GM23248 (cell line): Measurements from ENCODE around the gene GSTM1. TPM values are rescaled to one million over a fixed set of nuclear protein-coding genes. Genes with fewer than 3 reads are reported as not detected.
A peak's percentile ranks its signal among the peaks of the same experiment; 100 is the strongest.

Experiments used
- DNase-seq: peaks from one replicate; pipeline ENCODE4 v3.0.0-alpha.2; 2015
- H2AFZ ChIP-seq: fragments of 200-600 bp; sonication (generic); 2 replicates; pipeline ENCODE4 v1.6.1; 2016; ENCODE audit warnings: antibody characterized with exemption
- H3F3A ChIP-seq: fragments of 200-600 bp; sonication (generic); 2 replicates; pipeline ENCODE4 v1.6.1; 2016; ENCODE audit warnings: mild to moderate bottlenecking, antibody characterized with exemption, mixed run types; ENCODE audit not compliant: insufficient read depth
- H3K27ac ChIP-seq: fragments of 200-600 bp; sonication (generic); 2 replicates; pipeline ENCODE4 v1.5.1; 2016; ENCODE audit warnings: mild to moderate bottlenecking
- H3K27me3 ChIP-seq: fragments of 200-600 bp; sonication (generic); replicated peaks from 2 replicates; pipeline ENCODE4 v1.6.1; 2016; ENCODE audit warnings: mild to moderate bottlenecking; ENCODE audit not compliant: insufficient read depth
- H3K36me3 ChIP-seq: fragments of 200-600 bp; sonication (generic); 2 replicates; pipeline ENCODE4 v1.6.1; 2016; ENCODE audit warnings: low read depth, mild to moderate bottlenecking
- H3K4me1 ChIP-seq: fragments of 200-600 bp; sonication (generic); 2 replicates; pipeline ENCODE4 v1.6.1; 2016; ENCODE audit warnings: mild to moderate bottlenecking; ENCODE audit not compliant: insufficient read depth
- H3K4me2 ChIP-seq: fragments of 200-600 bp; sonication (generic); one replicate; pipeline ENCODE4 v1.6.1; 2016; ENCODE audit warnings: mild to moderate bottlenecking; ENCODE audit not compliant: unreplicated experiment
- H3K4me3 ChIP-seq: fragments of 200-600 bp; sonication (generic); 2 replicates; pipeline ENCODE4 v1.5.1; 2016; ENCODE audit warnings: mild to moderate bottlenecking
- H3K79me2 ChIP-seq: fragments of 200-600 bp; sonication (generic); 2 replicates; pipeline ENCODE4 v1.6.1; 2016; ENCODE audit warnings: mild to moderate bottlenecking; ENCODE audit not compliant: insufficient read depth
- H3K9ac ChIP-seq: fragments of 200-600 bp; sonication (generic); 2 replicates; pipeline ENCODE4 v1.6.1; 2016; ENCODE audit warnings: mild to moderate bottlenecking
- H3K9me2 ChIP-seq: fragments of 200-600 bp; sonication (generic); 2 replicates; pipeline ENCODE4 v1.6.1; 2016; ENCODE audit warnings: mixed run types, mild to moderate bottlenecking, moderate library complexity; ENCODE audit not compliant: insufficient read depth
- H3K9me3 ChIP-seq: fragments of 200-600 bp; sonication (generic); one replicate; pipeline ENCODE4 v1.6.1; 2017; ENCODE audit warnings: low read depth
- H4K20me1 ChIP-seq: fragments of 200-600 bp; sonication (generic); 2 replicates; pipeline ENCODE4 v1.6.0; 2016; ENCODE audit not compliant: insufficient read depth
- EZH2 ChIP-seq: fragments of 200-600 bp; sonication (generic); IDR thresholded peaks from 2 replicates; pipeline ENCODE4 v1.6.1; 2018; ENCODE audit warnings: antibody characterized with exemption, mild to moderate bottlenecking; ENCODE audit not compliant: insufficient read depth, poor library complexity, severe bottlenecking
- EZH2phosphoT487 ChIP-seq: fragments of 200-600 bp; sonication (generic); IDR thresholded peaks from 2 replicates; pipeline ENCODE4 v1.6.1; 2018; ENCODE audit warnings: antibody characterized with exemption, moderate library complexity, mild to moderate bottlenecking, low read depth; ENCODE audit not compliant: insufficient read depth
- WGBS, 2 experiments: methylation state at CpG; one replicate each; pipeline ENCODE4 v1.1.6; 2015 to 2017; ENCODE audit warnings: low lambda C conversion rate in 2 of 2, low coverage in 1 of 2; ENCODE audit errors: missing lambda C conversion rate in 2 of 2; 5-methylcytosine and 5-hydroxymethylcytosine counted together
- in situ Hi-C: fragments of 300-500 bp; cut with MboI; formaldehyde crosslinking; loops from 2 replicates; pipeline ENCODE4 v1.15.0; 2020
- polyA plus RNA-seq: library from polyadenylated mRNA; unstranded; fragments of >200 nt; fragmentation: Nextera tagmentation; extraction: Ambion mirVana; gene quantifications from 2 replicates; pipeline ENCODE4 v1.2.1, GENCODE V29; 2016
- total RNA-seq: library from RNA; depleted of rRNA; stranded (reverse); fragments of >200 nt; shearing (Covaris generic); gene quantifications from 2 replicates; pipeline ENCODE4 v1.2.3, GENCODE V29; 2014; rRNA removed

GSTM1 gene
- total and polyA plus RNA-seq, 2 experiments from 2014 or later: not detected

DNA sequence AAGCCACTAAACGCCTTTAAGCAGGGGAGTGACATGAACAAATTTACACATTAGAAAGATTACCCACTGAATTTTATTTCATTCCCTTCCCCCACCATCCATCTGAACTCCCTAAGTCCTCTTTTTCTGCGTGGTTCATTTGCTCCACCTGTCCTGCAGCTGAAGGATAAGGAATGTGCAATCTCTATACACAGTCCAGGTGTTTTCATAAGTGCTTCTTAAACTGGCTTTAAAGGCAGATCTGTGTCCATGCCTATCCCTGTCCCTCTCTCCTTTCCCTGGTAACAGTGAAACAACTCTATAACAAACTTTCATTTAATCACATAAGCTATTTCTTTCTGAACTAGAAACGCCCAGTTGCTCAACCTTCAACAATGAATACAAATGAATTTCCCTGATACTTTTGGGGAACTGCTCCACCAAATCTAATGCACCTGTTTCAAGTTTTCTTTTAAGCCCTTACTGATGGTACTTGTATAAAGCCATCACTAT lies 44.8 kb downstream of the GSTM1 start:
- 46 to 55% methylated on average over 3 of the region's 3 CpGs for WGBS, 2 experiments
- in situ Hi-C loops: no loop called here
- H3K9ac ChIP-seq: no peak overlapping the region

GRCh38 chr1:109733236-109733870 lies 45.7 kb downstream of the GSTM1 start:
- TF ChIP-seq EZH2phosphoT487: no peak
- no peak for TF ChIP-seq EZH2
- H3F3A ChIP-seq: no peaks in the 10 kb centered on the region
- no peaks in the 10 kb centered on the region for H3K9me2 ChIP-seq
- no peak overlapping the region for H2AFZ ChIP-seq
- no peaks in the 10 kb centered on the region for H3K36me3 ChIP-seq
- no peaks in the 10 kb centered on the region for H3K27me3 ChIP-seq
- in situ Hi-C loops: no loop called here
- DNase-seq: no peak
- H3K79me2 ChIP-seq: no peaks in the 10 kb centered on the region
- no peak overlapping the region for H3K27ac ChIP-seq
- no peak overlapping the region for H3K4me3 ChIP-seq
- no peak overlapping the region for H3K4me2 ChIP-seq
- H3K4me1 ChIP-seq: no peaks in the 10 kb centered on the region
- H3K9ac ChIP-seq: no peak overlapping the region
- WGBS, 2 experiments: 88 to 91% methylated on average over 4 of the region's 4 CpGs
- no peaks in the 10 kb centered on the region for H4K20me1 ChIP-seq
- no peaks in the 10 kb centered on the region for H3K9me3 ChIP-seq

More for the DNA sequence above, 44.8 kb downstream of the GSTM1 start:
- Histone ChIP-seq H3K9me2 (no peaks in the 10 kb centered on the region), H3K27me3 (no peaks in the 10 kb centered on the region), H3K79me2 (no peaks in the 10 kb centered on the region), H4K20me1 (no peaks in the 10 kb centered on the region), H3K9me3 (no peaks in the 10 kb centered on the region), H3K4me1 (no peaks in the 10 kb centered on the region), H3K4me3 (no peak overlapping the region), H2AFZ (no peak overlapping the region), H3F3A (no peaks in the 10 kb centered on the region), H3K27ac (no peak overlapping the region), H3K4me2 (no peak overlapping the region), H3K36me3 (no peaks in the 10 kb centered on the region)
- DNase-seq: no peak
- TF ChIP-seq EZH2phosphoT487 (no peak), EZH2 (no peak)

- H3K9ac ChIP-seq: peak overlapping the region; percentile 73
- no peaks in the 10 kb centered on the region for H3K79me2 ChIP-seq
- DNase-seq: peak; percentile 84
- H3K4me3 ChIP-seq: peak overlapping the region; percentile 79
- no peaks in the 10 kb centered on the region for H3F3A ChIP-seq
- no peaks in the 10 kb centered on the region for H3K36me3 ChIP-seq
- H3K9me3 ChIP-seq: no peaks in the 10 kb centered on the region
- H4K20me1 ChIP-seq: no peaks in the 10 kb centered on the region
- 2% methylated on average over 79 to 84 of the region's 86 CpGs for WGBS, 2 experiments
- no peaks in the 10 kb centered on the region for H3K27me3 ChIP-seq
- no peak overlapping the region for H3K27ac ChIP-seq
- H3K9me2 ChIP-seq: no peaks in the 10 kb centered on the region
- H3K4me2 ChIP-seq: peak overlapping the region; percentile 87
- H2AFZ ChIP-seq: peak overlapping the region; percentile 88
- no peaks in the 10 kb centered on the region for H3K4me1 ChIP-seq
- in situ Hi-C loops: no loop called here
- TF ChIP-seq EZH2 (no peak), EZH2phosphoT487 (no peak)
Measured at GRCh38 chr1:109739738-109740614, 52.4 kb downstream of the GSTM1 start.

DNA sequence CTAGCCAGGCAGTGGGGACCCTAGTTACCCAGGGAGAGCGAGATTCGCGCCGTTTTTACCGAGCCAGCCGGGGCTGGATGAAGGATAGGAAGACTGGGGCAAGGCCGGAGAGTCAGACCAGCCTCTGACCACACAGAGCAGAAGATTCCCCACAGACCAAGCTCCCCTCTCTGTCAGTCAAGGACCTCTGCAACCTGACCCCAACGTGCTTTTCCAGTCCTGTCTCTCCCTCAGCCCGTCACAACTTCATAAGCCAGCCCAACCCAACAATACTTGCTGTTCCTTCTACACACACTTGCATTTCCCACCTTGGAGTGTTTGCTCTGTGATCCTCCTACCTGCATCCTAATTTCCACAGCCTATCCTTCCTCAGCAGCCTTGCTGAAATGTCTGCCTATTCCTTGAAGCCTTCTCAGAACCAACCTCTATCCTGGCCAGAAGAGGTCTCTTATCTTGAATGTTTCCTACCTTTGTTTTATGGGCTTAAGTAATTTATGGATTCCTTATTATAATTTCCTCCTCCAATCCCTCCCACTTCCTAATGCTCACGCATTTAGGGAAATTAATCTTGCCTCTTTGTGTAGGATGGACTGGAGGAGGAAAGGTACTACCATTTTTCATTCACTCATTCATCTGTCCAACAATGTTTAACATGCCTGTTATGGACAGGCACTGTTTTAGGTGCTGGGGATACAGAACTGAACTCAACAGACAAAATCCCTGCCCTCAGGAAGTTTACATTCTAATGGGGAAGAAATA lies 53.2 kb downstream of the GSTM1 start, which contains the start of gene GSTM3:
GSTM3 (minus strand) TSS at position 424 of the 759 bp plus-strand sequence. CDS start 751 bp downstream, outside the sequence.
- WGBS, 2 experiments: 8 to 10% methylated on average over 10 of the region's 10 CpGs

More for the DNA sequence above, 53.2 kb downstream of the GSTM1 start, which contains the start of gene GSTM3:
- H3K4me2 ChIP-seq: peak within 1 kb of the TSS; percentile 87
- no peaks in the 10 kb centered on the region for H3K9me2 ChIP-seq
- H4K20me1 ChIP-seq: no peaks in the 10 kb centered on the region
- peak within 1 kb of the TSS; percentile 79 for H3K4me3 ChIP-seq
- peak within 1 kb of the TSS; percentile 88 for H2AFZ ChIP-seq
- no peak within 1 kb of the TSS for H3K27ac ChIP-seq
- no peaks in the 10 kb centered on the region for H3K79me2 ChIP-seq
- no peaks in the 10 kb centered on the region for H3K9me3 ChIP-seq
- no peaks in the 10 kb centered on the region for H3K36me3 ChIP-seq
- H3K4me1 ChIP-seq: no peaks in the 10 kb centered on the region
- H3K9ac ChIP-seq: peak within 1 kb of the TSS; percentile 73
- in situ Hi-C loops: no loop called here
- no peaks in the 10 kb centered on the region for H3K27me3 ChIP-seq
- H3F3A ChIP-seq: no peaks in the 10 kb centered on the region
- TF ChIP-seq EZH2phosphoT487: no peak
- TF ChIP-seq EZH2: no peak
- DNase-seq: no peak

Other genes starting within 250 kb of the GSTM1 start
- 0.11 and 0.13 TPM in 2 replicates for gene SYPL2, start 221.3 kb upstream of the GSTM1 start, total RNA-seq
- 0.38 and 0.60 TPM in 2 replicates for gene SYPL2, start 221.3 kb upstream of the GSTM1 start, polyA plus RNA-seq
- gene ATXN7L2, start 203.9 kb upstream of the GSTM1 start, total RNA-seq: 2.1 and 5.3 TPM in 2 replicates
- gene ATXN7L2, start 203.9 kb upstream of the GSTM1 start, polyA plus RNA-seq: 3.0 and 3.3 TPM in 2 replicates
- gene CYB561D1, start 193.7 kb upstream of the GSTM1 start, total RNA-seq: 9.5 and 9.6 TPM in 2 replicates
- gene CYB561D1, start 193.7 kb upstream of the GSTM1 start, polyA plus RNA-seq: 5.5 and 5.9 TPM in 2 replicates
- gene AMIGO1, start 178.1 kb upstream of the GSTM1 start, total RNA-seq: 2.7 and 2.8 TPM in 2 replicates
- gene AMIGO1, start 178.1 kb upstream of the GSTM1 start, polyA plus RNA-seq: 1.3 and 1.7 TPM in 2 replicates
- not detected in 2 replicates for gene GPR61, start 147.9 kb upstream of the GSTM1 start, total RNA-seq
- not detected in 2 replicates for gene GPR61, start 147.9 kb upstream of the GSTM1 start, polyA plus RNA-seq
- gene GNAI3, start 139.2 kb upstream of the GSTM1 start, total RNA-seq: 14.7 and 14.9 TPM in 2 replicates
- gene GNAI3, start 139.2 kb upstream of the GSTM1 start, polyA plus RNA-seq: 14.6 and 14.9 TPM in 2 replicates
- not detected in 2 replicates for gene GNAT2, start 68.2 kb upstream of the GSTM1 start, total RNA-seq
- gene GNAT2, start 68.2 kb upstream of the GSTM1 start, polyA plus RNA-seq: 0.32 TPM in 1 of 2 replicates, not detected in the other
- 79.3 and 87.9 TPM in 2 replicates for gene AMPD2, start 68.0 kb upstream of the GSTM1 start, total RNA-seq
- 61.1 and 61.3 TPM in 2 replicates for gene AMPD2, start 68.0 kb upstream of the GSTM1 start, polyA plus RNA-seq
- 6.2 and 7.7 TPM in 2 replicates for gene GSTM4, start 31.7 kb upstream of the GSTM1 start, total RNA-seq
- gene GSTM4, start 31.7 kb upstream of the GSTM1 start, polyA plus RNA-seq: 12.4 and 15.2 TPM in 2 replicates
- 19.7 and 27.7 TPM in 2 replicates for gene GSTM2, start 19.8 kb upstream of the GSTM1 start, total RNA-seq
- gene GSTM2, start 19.8 kb upstream of the GSTM1 start, polyA plus RNA-seq: 40.1 and 41.2 TPM in 2 replicates
- 1.5 and 2.4 TPM in 2 replicates for gene GSTM5, start 24.4 kb downstream of the GSTM1 start, total RNA-seq
- 2.5 and 3.8 TPM in 2 replicates for gene GSTM5, start 24.4 kb downstream of the GSTM1 start, polyA plus RNA-seq
- 28.7 and 30.0 TPM in 2 replicates for gene GSTM3, start 53.2 kb downstream of the GSTM1 start, total RNA-seq
- 75.2 and 81.0 TPM in 2 replicates for gene GSTM3, start 53.2 kb downstream of the GSTM1 start, polyA plus RNA-seq
- not detected in 2 replicates for gene EPS8L3, start 76.1 kb downstream of the GSTM1 start, total RNA-seq
- gene EPS8L3, start 76.1 kb downstream of the GSTM1 start, polyA plus RNA-seq: not detected in 2 replicates
- gene CSF1, start 223.0 kb downstream of the GSTM1 start, total RNA-seq: 60.0 and 87.0 TPM in 2 replicates
- gene CSF1, start 223.0 kb downstream of the GSTM1 start, polyA plus RNA-seq: 65.3 and 67.9 TPM in 2 replicates